Stimulated activated CD4-positive, alpha-beta T cell treated with anti-CD3 and anti-CD28 coated beads, Interleukin-12 subunit alpha, Interleukin-12 subunit beta, amount 100 ng/mL, for 24 hours (primary cell): ENCODE data around the gene HIBCH.

ENCODE experiments used
- DNase-seq, 2 experiments: peaks; one replicate each; pipeline ENCODE4 v3.0.0-alpha.2; 2020; ENCODE audit warnings: low read depth in 2 of 2

HIBCH gene

GRCh38 chr2:190188289-190188688 is 131.3 kb downstream of the HIBCH start:
- DNase-seq: no peak

DNA sequence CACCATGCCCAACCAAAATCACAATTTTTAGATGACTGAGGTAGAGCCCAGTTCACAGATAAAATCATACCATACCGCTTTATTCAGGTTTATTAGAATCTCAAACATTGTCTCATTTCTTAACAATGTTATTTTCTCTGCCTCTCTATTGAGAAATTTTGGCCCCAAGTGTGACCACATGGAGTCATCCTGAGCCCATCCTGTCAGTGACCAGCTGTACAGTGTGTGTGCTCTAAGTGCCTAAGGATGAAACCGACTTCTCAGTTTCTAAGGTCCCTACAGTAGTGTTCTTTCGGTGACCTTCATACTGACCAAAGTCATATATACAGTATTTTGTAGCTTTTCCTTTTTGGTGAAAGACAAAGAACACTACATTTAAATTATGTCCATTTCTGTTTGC is 133.4 kb downstream of the HIBCH start:
- no peak for DNase-seq

GRCh38 chr2:190185380-190185779 is 134.2 kb downstream of the HIBCH start:
- DNase-seq: no peak

- DNase-seq: no peak
Observed at GRCh38 chr2:190184460-190184859, 135.2 kb downstream of the HIBCH start.

GRCh38 chr2:190183539-190183938 is 136.1 kb downstream of the HIBCH start:
- DNase-seq: no peak

GRCh38 chr2:190182071-190182524 is 137.5 kb downstream of the HIBCH start:
- DNase-seq: no peak

GRCh38 chr2:190181123-190181669 is 138.4 kb downstream of the HIBCH start:
- DNase-seq: no peak

DNA sequence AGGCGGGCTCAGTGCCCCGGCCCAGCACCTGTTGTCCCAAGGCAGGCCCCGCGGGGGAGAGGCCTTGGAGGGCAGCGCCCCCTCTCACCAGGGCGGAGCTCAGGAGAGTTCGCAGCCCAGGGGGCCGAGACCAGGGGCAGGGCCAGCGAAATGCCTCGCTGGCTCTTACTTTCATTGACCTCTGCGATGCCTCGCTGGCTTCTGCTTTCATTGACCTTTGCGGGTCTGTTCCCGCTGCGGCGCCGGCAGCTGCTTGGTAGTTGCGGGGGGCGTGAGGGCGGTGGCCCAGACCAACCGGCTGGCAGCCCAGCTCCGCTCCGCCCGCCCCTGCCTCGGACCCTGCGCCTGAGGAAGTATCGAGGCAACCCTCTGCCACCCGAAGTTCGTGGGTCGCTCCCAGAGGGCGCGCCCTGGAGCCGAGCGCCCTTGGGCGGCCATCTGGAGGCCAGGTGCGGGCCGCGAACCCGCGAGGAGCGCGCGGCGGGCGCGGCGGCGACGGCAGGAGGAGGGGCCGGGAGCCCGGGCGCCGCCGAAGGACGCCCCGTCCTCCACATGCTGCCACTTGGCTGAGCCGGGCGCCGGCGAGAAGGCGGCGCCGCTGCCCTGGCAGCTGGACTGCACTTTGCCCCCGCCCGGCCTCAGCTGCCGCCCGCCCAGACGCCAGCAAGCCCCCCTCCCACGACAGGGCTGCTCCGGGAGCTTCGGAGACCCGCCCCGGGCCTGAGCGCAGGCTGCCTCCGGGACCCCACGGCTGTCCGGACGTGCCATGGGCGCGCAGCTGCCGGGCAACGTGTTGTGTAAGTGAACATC is 139.1 kb downstream of the HIBCH start:
- no peak for DNase-seq

- no peak for DNase-seq
Observed at GRCh38 chr2:190179754-190180312, 139.8 kb downstream of the HIBCH start.

DNA sequence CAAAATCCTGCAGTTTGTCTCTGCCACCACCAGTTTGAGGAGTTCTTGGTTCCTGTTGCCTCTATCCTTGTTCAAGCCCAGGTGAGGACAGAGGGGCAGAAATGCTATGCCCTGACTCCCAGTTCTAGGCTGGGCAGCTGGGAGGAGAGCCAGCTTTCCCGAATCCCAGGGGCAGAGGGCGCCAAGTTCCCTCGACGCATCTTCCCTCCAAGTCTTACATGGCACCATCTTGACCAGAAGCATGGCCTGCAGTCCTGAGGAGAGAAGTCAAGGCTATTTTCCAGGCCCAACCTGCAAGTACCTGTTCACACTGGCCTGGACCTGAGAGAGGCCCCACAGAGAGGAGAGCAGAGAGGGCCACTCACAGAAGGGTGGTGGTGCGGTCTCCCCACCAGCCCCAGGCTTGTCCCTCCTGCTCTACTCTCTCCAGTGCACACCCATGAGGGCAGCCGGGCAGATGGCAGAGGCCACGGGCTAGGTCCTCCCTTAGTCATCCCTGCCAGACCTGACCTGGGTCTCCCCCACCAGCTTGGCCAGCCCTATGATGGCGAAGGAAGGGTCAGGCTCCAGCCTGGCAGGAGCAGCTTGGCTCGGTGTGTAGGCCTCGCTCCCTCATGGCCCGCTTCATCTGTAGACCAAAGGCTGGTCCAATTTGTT is 141.4 kb downstream of the HIBCH start:
- DNase-seq: no peak

- no peak for DNase-seq
Observed at GRCh38 chr2:190177249-190178040, 142.2 kb downstream of the HIBCH start.

GRCh38 chr2:190173392-190173791 is 146.2 kb downstream of the HIBCH start:
- DNase-seq: no peak

GRCh38 chr2:190170673-190171072 is 149.0 kb downstream of the HIBCH start:
- no peak for DNase-seq

- DNase-seq: no peak
Observed at GRCh38 chr2:190169221-190170072, 150.2 kb downstream of the HIBCH start.

DNA sequence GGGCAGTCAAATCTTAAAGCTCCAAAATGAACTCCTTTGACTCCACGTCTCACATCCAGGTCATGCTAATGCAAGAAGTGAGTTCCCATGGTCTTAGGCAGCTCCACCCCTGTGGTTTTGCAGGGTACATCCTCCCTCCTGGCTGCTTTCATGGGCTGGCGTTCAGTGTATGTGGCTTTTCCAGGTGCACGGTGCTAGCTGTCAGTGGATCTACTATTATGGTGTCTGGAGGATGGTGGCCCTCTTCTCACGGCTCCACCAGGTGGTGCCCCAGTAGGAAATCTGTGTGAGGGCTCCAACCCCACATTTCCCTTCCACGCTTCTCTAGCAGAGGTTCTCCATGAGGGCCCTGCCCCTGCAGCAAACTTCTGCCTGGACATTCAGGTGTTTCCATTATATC is 151.9 kb downstream of the HIBCH start:
- no peak for DNase-seq

DNA sequence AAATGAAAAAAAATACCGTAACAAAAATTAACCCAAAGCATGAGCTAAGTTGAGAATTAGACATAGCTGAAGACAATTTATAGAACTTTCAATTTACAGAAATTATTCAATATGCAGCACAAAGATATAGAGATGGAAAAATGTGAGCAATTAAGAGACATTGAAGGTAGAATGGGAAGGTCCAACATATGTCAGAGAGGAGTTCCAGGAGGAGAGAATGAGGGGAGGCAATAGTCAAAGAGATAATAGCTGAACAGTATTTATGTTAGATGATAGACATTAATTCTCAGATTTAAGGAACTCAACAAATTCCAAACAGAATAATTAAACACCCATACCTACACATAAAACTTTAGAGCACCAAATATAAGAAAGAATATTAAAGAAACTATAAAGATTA is 154.1 kb downstream of the HIBCH start:
- no peak for DNase-seq

DNA sequence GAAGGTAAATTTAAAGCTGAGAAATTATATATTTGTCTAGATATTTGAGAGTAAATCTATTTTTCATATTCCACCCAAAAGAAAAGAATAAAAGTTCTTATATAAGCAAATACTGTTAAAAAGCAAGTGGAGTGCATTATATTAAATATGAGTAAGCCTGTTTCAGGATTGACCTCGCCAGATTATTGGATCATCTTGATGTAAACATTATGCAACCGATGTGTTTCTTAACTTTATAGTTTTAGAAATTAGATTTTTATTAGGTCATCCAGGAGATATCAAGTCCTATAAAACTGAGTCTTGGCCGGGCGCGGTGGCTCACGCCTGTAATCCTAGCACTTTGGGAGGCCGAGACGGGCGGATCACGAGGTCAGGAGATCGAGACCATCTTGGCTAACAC is 156.8 kb downstream of the HIBCH start:
- no peak for DNase-seq

DNA sequence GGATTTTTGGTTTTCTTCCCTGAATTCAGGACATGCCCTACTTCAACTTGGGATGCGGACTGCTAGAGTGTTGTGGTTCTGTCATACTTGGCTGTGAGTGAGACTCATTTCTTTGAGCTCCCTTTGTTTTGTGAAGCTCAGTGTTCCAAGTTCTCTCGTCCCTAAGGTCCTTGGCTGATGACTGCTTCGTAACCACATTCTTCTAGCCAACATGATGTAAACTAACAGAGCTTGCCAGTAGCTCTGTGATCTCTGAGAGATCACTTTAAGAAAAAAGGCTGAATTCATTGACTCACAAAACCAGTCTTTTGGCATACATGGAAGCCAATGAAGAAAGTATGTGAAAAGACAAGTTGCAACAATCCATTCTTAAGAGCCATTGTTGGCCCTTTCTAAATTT is 160.2 kb downstream of the HIBCH start:
- no peak for DNase-seq

DNA sequence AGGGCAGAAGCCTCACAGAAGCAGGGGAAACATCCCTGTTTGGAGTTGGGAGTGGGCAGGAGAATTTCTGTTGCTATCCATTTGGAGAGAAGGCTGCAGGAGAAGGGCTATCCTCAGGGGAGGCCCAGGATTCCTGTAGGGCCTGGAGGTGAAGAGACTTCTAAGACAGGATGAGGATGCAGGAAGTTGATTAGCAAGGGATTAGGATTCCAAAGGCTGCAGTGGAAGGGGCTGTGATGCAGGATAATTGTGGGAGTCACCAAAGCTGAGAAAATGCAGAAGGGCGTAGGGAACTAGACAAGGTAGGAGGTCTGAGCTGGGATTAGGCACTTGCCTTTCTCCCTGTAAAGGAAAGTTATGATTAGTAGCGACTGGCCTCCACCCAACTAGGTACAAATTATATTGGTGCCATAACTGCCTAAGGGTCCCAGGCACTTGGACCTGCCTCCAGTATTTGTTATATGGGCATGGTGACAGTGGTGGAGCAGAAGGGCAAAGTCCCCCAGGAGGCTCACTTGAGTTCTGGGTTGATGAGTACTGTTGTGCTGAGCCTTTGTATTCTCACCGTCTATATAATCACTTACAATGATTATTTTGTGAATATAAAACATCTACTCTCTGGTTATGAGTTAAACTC is 160.7 kb downstream of the HIBCH start:
- DNase-seq: no peak
